Caco-2 (cell line): ENCODE results near the gene RNF166. TPM values are rescaled to one million over a fixed set of nuclear protein-coding genes. Genes with fewer than 3 reads are reported as not detected.

Experiments used
- BruUV-seq: library from RNA; stranded (reverse); fragments of 400-500 nt; replicated peaks from 2 replicates; lab custom pipeline; 2021; lab: Mats Ljungman, UMichigan
- CTCF ChIA-PET: fragments of 300-600 bp; sonication (Branson Sonifier 250); formaldehyde crosslinking; loops from one replicate; lab custom pipeline; 2022; ENCODE audit warnings: antibody characterized with exemption; lab: Charles Lee
- POLR2A ChIA-PET: fragments of 300-600 bp; sonication (Branson Sonifier 250); formaldehyde crosslinking; loops from one replicate; lab custom pipeline; 2022; ENCODE audit warnings: antibody characterized with exemption; lab: Charles Lee
- DNase-seq, 2 experiments: peaks; one replicate each; pipeline versions ENCODE4 v3.0.0 to v3.0.0-alpha.2; 2020 to 2022
- H3K27me3 ChIP-seq: replicated peaks from 2 replicates; pipeline ENCODE4 v1.6.0; 2011; ENCODE audit warnings: low read length; ENCODE audit not compliant: control insufficient read depth, insufficient read depth
- H3K36me3 ChIP-seq: 2 replicates; pipeline ENCODE4 v1.5.1; 2011; ENCODE audit warnings: low read length; ENCODE audit not compliant: control insufficient read depth, insufficient read depth
- H3K4me1 ChIP-seq: fragments of 250-450 bp; sonication (Bioruptor Pico); 2 replicates; pipeline ENCODE4 v1.5.1; 2020; ENCODE audit warnings: mild to moderate bottlenecking
- H3K4me3 ChIP-seq: 2 replicates; pipeline ENCODE4 v1.5.1; 2011; ENCODE audit warnings: low read depth, mild to moderate bottlenecking, control low read depth, low read length
- H3K9me3 ChIP-seq: fragments of 250-450 bp; sonication (Bioruptor Pico); 2 replicates; pipeline ENCODE4 v1.5.1; 2020; ENCODE audit warnings: mild to moderate bottlenecking, moderate library complexity
- H3K27ac Mint-ChIP-seq: one replicate; pipeline ENCODE4 v1.8.0; 2022; ENCODE audit warnings: mixed read lengths; ENCODE audit not compliant: unreplicated experiment
- H3K27me3 Mint-ChIP-seq: one replicate; pipeline ENCODE4 v1.8.0; 2022; ENCODE audit warnings: mixed read lengths; ENCODE audit not compliant: insufficient read depth, unreplicated experiment
- H3K36me3 Mint-ChIP-seq: one replicate; pipeline ENCODE4 v1.8.0; 2022; ENCODE audit warnings: mild to moderate bottlenecking, mixed read lengths; ENCODE audit not compliant: insufficient read depth, unreplicated experiment
- H3K4me1 Mint-ChIP-seq: one replicate; pipeline ENCODE4 v1.8.0; 2022; ENCODE audit warnings: low read depth, mixed read lengths; ENCODE audit not compliant: unreplicated experiment
- H3K4me3 Mint-ChIP-seq: one replicate; pipeline ENCODE4 v1.8.0; 2022; ENCODE audit warnings: mild to moderate bottlenecking, moderate library complexity, mixed read lengths; ENCODE audit not compliant: unreplicated experiment
- H3K9me3 Mint-ChIP-seq: one replicate; pipeline ENCODE4 v1.8.0; 2022; ENCODE audit warnings: mixed read lengths; ENCODE audit not compliant: unreplicated experiment
- CTCF ChIP-seq, 2 experiments: fragments of 200-600 bp in 1 of 2; IDR thresholded peaks; 1 replicate in 1 of 2; 2 replicates in 1 of 2; pipeline versions ENCODE4 v1.5.1 to v1.8.0; 2011 to 2022; ENCODE audit warnings: antibody characterized with exemption in 1 of 2, control low read depth in 1 of 2, inconsistent platforms in 1 of 2, low read depth in 1 of 2, low read length in 1 of 2, mild to moderate bottlenecking in 1 of 2, moderate library complexity in 1 of 2; ENCODE audit not compliant: insufficient read depth in 1 of 2, severe bottlenecking in 1 of 2, unreplicated experiment in 1 of 2
- intact Hi-C: fragments of 100-400 bp; cut with micrococcal nuclease; formaldehyde crosslinking; loops from one replicate; pipeline ENCODE4 v1.10.0; 2022; ENCODE audit not compliant: unreplicated experiment
- total RNA-seq: library from RNA; stranded (reverse); gene quantifications from 2 replicates; pipeline ENCODE4 v1.2.3, GENCODE V29; 2022

Gene RNF166
- total RNA-seq, 1 experiment from 2014 or later = 37.3 TPM

DNA sequence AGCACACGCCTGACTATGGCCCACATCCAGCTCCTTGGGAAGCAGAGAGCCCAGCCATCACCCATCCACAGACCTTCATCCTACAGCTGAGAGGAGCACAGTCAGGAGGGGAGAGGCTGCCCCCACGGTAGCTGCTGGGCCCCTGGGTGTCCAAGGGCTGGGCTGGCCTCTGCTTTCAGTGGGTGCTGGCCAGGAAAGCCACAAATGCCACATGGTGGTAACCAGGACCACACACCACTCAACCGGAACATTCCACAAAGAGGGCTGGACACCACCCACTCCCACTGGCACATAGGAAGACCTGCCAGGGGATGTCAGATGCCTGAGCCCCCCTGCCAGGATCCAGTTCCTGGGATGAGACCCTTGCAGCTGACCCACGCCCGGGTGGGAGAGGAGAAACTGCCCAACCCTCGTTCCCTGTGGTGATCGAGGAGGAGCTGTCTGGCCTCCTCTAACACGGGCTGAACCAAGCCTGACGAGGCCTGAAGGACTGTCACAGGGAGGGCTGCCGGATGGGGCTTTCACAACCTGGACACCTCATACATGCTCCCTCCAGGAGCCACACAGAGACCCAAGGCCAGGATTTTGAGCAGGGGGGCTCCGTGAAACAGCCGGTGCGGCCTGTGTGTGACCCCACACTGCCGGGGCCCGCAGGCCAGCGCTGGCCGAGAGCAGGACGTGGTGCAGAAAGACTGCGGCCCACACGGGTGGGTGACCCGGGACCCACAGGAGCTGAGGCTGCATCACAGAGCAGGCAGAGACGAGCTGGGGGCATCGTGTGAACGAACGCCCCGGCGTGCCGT lies 48.1 kb upstream of the RNF166 start:
- no peak overlapping the region for H3K4me3 Mint-ChIP-seq
- no peak overlapping the region for H3K27ac Mint-ChIP-seq
- H3K9me3 Mint-ChIP-seq = no peaks in the 10 kb centered on the region
- TF ChIP-seq CTCF (IDR thresholded peaks at IDR 0.05; ENCODE audit: insufficient read depth in 1 of 2, low read depth in 1 of 2, low read length in 1 of 2, severe bottlenecking in 1 of 2, unreplicated experiment in 1 of 2) = no peak
- no peaks in the 10 kb centered on the region for H3K36me3 ChIP-seq
- H3K4me1 Mint-ChIP-seq = no peaks in the 10 kb centered on the region
- H3K9me3 ChIP-seq = no peaks in the 10 kb centered on the region
- no peaks in the 10 kb centered on the region for H3K4me1 ChIP-seq
- ChIA-PET CTCF (interaction anchor here (0.6 to 1.9 kb wide), 3 partner anchors 9 to 121 kb away, joined by 3 to 11 read pairs (median 5); no protein-coding TSS in a partner anchor), POLR2A (no interaction called here)
- intact Hi-C loops = no loop called here
- no peak overlapping the region for H3K4me3 ChIP-seq
- DNase-seq = no peak
- no peaks in the 10 kb centered on the region for H3K27me3 Mint-ChIP-seq
- H3K36me3 Mint-ChIP-seq = peaks cover 39% of the 10 kb centered on the region
- H3K27me3 ChIP-seq = no peaks in the 10 kb centered on the region
- BruUV-seq = no TSS peak

DNA sequence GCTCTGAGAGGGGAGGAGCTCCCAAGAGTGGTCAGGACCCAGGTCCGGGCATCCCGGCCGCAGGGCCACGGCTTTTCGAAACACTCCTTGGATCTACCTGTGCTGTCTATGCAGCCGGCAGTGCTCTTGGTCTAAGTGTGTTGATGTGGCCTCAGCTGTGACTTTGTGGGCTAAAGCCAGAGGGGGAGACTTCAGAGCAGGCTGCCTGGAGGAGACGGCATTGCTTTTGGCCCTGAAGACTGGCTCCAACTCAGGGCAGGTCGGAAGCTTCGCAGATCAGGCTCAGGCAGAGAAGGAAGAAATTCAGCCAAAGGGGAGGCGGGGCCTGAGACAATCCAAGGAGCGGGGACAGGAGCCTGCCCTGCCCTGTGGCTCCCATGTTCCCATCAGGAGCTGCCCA lies 47.4 kb upstream of the RNF166 start:
- intact Hi-C loops = no loop called here
- H3K27ac Mint-ChIP-seq = no peak overlapping the region
- H3K4me3 Mint-ChIP-seq = no peak overlapping the region
- no peaks in the 10 kb centered on the region for H3K9me3 ChIP-seq
- H3K4me1 Mint-ChIP-seq = no peaks in the 10 kb centered on the region
- peaks cover 33% of the 10 kb centered on the region for H3K36me3 Mint-ChIP-seq
- ChIA-PET CTCF (interaction anchor here (0.6 to 1.9 kb wide), 2 partner anchors 16 to 121 kb away, joined by 3 to 11 read pairs; no protein-coding TSS in a partner anchor), POLR2A (no interaction called here)
- H3K27me3 Mint-ChIP-seq = no peaks in the 10 kb centered on the region
- no peaks in the 10 kb centered on the region for H3K36me3 ChIP-seq
- no peak overlapping the region for H3K4me3 ChIP-seq
- no peaks in the 10 kb centered on the region for H3K4me1 ChIP-seq
- H3K9me3 Mint-ChIP-seq = no peaks in the 10 kb centered on the region
- no peak for DNase-seq
- BruUV-seq = no TSS peak
- H3K27me3 ChIP-seq = no peaks in the 10 kb centered on the region
- TF ChIP-seq CTCF (IDR thresholded peaks at IDR 0.05; ENCODE audit: insufficient read depth in 1 of 2, low read depth in 1 of 2, low read length in 1 of 2, severe bottlenecking in 1 of 2, unreplicated experiment in 1 of 2) = no peak

- intact Hi-C loops = no loop called here
- H3K4me1 Mint-ChIP-seq = no peaks in the 10 kb centered on the region
- no peak for TF ChIP-seq CTCF (IDR thresholded peaks at IDR 0.05; ENCODE audit: insufficient read depth in 1 of 2, low read depth in 1 of 2, low read length in 1 of 2, severe bottlenecking in 1 of 2, unreplicated experiment in 1 of 2)
- H3K4me3 ChIP-seq = no peak overlapping the region
- no TSS peak for BruUV-seq
- no peaks in the 10 kb centered on the region for H3K9me3 Mint-ChIP-seq
- no peaks in the 10 kb centered on the region for H3K4me1 ChIP-seq
- no peaks in the 10 kb centered on the region for H3K27me3 Mint-ChIP-seq
- DNase-seq = no peak
- no peaks in the 10 kb centered on the region for H3K9me3 ChIP-seq
- no peaks in the 10 kb centered on the region for H3K36me3 ChIP-seq
- POLR2A ChIA-PET = no interaction called here
- H3K27ac Mint-ChIP-seq = no peak overlapping the region
- no peak overlapping the region for H3K4me3 Mint-ChIP-seq
- no peaks in the 10 kb centered on the region for H3K27me3 ChIP-seq
- CTCF ChIA-PET = interaction anchor here (1.9 kb wide), 1 partner anchor 16 kb away, joined by 11 read pairs; no protein-coding TSS in a partner anchor
- H3K36me3 Mint-ChIP-seq = peaks cover 32% of the 10 kb centered on the region
Measured at GRCh38 chr16:88753191-88753590, 47.0 kb upstream of the RNF166 start.
